RWPE1 (cell line): Measurements from ENCODE around the gene PODXL.
"Not testable (repeated sequence)": the region's sequence is repeated elsewhere in the genome, so short reads cannot be mapped to it uniquely, and the experiment has no call there.

Source experiments
- CTCF ChIA-PET: fragments of 350-600 bp; sonication (Branson Sonifier 250); formaldehyde crosslinking; extraction: SDS; loops from one replicate; lab custom pipeline; 2021; lab: Yijun Ruan, JAX
- POLR2A ChIA-PET: fragments of 400-600 bp; formaldehyde crosslinking; extraction: SDS; loops from one replicate; lab custom pipeline; 2020; ENCODE audit warnings: antibody characterized with exemption; ENCODE audit not compliant: low non-redundant PET; lab: Yijun Ruan, JAX
- DNase-seq: peaks from one replicate; pipeline ENCODE4 v3.0.0; 2012; ENCODE audit warnings: low spot score
- H3K27ac ChIP-seq: fragments of 450-650 bp; 2 replicates; pipeline ENCODE4 v1.5.1; 2017
- CTCF ChIP-seq: fragments of 450-650 bp; conservative IDR thresholded peaks from 2 replicates; pipeline ENCODE4 v1.5.1; 2017; ENCODE audit warnings: low read depth, mild to moderate bottlenecking

The PODXL gene

DNA sequence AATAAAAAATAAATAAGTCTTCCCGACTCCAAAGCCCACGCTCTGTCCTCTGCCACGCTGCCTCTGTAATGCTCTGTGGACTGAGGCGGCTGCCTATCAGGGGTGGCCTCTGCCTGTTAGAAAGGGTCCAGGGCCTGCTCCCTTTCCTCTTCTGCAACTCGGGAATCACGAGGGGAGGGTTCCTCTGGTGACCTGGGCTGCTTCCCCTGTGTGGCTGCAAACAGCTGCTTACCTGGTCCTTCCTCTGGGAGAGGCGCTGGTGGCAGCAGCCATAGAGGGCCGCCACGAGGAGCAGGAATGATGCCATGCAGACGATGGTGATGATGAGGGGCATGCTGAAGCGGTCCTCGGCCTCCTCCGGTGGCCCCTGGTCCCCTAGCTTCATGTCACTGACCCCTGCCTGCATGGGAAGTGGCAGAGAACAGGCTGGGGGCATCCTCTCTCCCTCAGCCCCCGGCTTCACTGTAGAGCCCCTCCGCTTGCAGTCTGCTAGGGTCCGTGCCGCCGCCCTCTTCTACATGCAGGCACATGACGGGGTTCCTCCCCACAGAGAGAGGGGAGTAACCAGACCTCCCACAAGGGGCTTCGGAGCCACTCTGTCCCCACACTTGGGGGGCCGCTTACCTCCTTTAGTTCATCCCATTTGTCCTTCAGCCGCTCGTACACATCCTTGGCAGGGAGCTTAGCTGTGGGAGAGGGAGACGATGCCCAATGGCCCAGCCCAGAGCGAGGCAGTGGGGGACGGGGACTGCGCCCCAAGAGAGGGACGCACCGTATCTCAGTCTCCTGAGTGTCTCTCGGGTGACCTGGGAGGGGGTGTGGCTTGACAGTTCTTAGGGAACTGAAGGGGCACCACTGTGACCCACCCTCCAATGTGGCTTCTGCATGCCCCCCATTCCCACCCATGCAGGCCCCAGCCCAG is 50.5 kb downstream of the PODXL start:
- ChIA-PET CTCF (interaction anchor here (0.6 to 0.9 kb wide), 2 partner anchors 8 to 149 kb away, joined by 3 read pairs; no protein-coding TSS in a partner anchor), POLR2A (no interaction called here)
- no peak for TF ChIP-seq CTCF
- no peak overlapping the region for H3K27ac ChIP-seq
- DNase-seq: no peak

DNA sequence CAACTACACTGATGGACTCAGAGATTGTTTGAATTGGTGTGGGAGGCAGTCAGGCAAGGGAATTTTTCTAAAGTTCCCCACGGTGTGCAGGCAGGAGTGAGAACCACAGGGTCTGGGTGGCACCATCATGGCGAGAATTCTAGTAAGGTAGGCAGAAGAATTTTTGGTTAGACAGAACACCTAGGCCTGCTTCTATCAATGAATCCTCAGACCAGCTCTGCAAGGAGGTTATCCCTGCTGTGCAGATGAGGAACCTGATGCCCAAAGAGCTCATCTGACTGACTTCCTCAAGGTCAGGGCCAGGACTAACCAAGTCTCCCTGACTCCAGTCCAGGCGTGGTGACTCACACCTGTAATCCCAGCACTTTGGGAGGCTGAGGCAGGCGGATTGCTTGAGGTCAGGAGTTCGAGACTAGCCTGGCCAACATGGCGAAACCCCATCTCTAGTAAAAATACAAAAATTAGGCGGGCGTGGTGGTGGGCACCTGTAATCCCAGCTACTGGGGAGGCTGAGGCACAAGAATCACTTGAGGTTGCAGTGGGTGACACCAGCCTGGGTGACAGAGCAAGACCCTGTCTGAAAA is 51.3 kb downstream of the PODXL start:
- POLR2A ChIA-PET, DNase-seq, H3K27ac ChIP-seq: not testable (repeated sequence)
- CTCF ChIA-PET: interaction anchor here (0.6 to 0.9 kb wide), 2 partner anchors 9 to 149 kb away, joined by 3 read pairs; no protein-coding TSS in a partner anchor

DNA sequence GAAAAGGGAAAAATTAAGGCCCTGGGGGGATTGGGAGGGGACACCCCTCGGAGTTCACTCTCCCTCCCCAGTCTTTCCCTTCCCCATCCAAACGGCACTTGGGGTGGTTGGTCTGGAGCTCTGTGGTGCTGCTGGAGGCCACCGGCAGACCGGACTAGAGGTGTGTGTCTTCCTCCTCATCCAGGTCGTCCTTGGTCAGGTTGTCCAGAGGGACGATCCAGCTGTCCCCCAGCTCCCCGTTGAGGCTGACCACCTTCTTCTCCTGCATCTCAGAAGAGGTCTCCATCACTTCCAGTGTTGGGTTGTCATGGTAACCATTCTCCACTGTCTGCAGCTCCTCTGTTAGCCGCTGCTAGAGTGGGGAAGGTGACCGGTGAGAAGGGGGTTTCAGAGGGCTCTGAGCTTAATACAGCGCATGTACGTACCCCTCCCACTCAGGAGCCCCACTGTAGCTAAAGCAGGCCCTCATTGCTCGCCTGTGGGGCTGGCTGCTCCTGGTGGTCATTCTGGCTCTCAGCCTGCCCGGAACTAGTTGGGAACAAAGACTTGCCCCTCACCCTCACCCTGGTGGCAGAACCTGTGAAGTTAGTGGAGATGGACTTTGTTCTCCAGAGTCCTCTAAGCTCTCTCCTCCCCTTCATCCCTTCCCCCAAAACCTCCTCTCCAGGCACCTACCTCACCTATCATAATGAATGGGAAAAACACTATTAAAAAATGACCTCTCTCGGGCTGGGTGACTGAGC is 52.1 kb downstream of the PODXL start:
- ChIA-PET POLR2A (no interaction called here), CTCF (interaction anchor here (1.0 kb wide), 1 partner anchor 9 kb away, joined by 3 read pairs; no protein-coding TSS in a partner anchor)
- H3K27ac ChIP-seq: no peak overlapping the region

GRCh38 chr7:131503639-131504038 is 52.8 kb downstream of the PODXL start:
- peak overlapping the region; percentile 32; the same call in 1 of the 2 replicates for H3K27ac ChIP-seq
- DNase-seq: no peak
- TF ChIP-seq CTCF: no peak
- POLR2A ChIA-PET: no interaction called here
- CTCF ChIA-PET: interaction anchor here (1.0 kb wide), 1 partner anchor 10 kb away, joined by 3 read pairs; no protein-coding TSS in a partner anchor

More for the DNA sequence above, 52.1 kb downstream of the PODXL start:
- no peak for DNase-seq
- no peak for TF ChIP-seq CTCF

DNA sequence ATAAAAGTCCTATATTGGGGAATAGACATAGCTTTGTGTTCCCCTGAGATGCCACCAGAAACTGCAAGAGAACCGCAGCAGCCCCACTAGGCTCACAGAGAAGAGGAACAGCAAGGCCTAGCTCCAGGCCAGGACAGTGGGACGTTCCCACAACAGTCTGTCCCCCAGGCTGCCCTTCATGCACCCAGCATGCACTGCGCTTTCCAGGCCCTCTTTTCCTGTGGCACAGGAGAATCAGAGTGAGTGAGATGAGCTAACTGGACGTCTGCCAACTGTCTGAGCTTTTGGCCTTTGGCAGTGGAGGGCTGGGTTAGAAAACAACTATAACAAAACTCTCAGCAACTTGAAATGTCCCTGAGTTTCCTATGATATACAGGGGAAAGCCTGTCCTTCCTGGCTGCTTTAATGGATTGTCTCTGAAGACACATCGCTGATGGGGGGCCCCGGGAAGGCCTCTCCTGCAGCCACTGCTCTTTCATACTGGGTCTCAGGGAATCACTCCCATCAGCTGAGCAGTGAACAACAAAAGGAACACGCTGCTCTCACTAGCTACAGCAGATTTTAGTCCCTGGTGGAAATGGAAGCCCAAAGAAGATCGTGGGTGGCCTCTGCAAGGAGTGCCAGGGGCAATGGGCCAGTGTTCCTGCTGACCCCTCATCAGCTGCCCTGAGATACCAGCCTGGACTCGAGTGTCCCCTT is 53.5 kb downstream of the PODXL start:
- peak overlapping the region; percentile 32 for H3K27ac ChIP-seq
- ChIA-PET POLR2A (no interaction called here), CTCF (no interaction called here)
- DNase-seq: no peak
- TF ChIP-seq CTCF: no peak

DNA sequence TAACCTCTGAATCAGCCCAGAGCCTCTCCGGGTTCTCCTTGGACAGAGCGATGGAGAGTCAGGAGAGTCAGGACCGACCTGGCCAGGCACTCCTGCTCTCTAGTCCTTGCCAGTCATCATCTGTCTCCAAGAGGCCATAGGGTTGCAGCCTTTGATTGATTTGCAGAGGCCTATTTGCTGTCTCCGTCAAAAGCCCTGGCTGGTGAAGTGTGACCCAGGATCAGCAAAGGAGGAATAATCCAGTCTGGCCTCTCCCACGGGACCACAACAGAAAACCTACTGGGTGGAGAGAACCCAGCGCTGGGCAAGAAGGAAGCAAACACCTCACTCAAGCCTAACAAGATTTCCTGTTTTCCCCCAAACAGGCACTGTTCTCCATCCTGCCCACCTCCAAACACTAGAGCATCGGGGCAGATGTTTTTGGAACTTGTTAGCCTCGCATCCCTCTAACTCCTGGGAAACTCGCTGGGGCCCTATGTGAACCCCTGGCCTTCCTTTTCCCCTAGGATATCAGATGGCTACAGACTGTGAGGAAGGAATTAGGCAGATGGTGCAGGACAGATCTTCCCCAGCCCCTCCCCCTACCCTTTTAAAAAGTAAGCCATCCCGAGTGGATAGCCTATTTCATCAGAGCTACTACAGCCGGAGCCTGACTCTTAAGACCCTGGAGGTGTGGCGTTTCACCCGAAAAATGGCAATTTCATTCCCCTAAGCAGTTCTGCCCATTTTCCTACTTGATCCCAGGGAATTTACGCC is 54.3 kb downstream of the PODXL start:
- no peak for TF ChIP-seq CTCF
- POLR2A ChIA-PET: no interaction called here
- CTCF ChIA-PET: no interaction called here
- H3K27ac ChIP-seq: no peak overlapping the region; the same call in 1 of the 2 replicates
- DNase-seq: no peak
